Neural progenitor cell (in vitro differentiated cells): Measurements from ENCODE around the gene PTPRJ. TPM values are rescaled to one million over a fixed set of nuclear protein-coding genes. Genes with fewer than 3 reads are reported as not detected.

Experiments
- DNase-seq: peaks from one replicate; pipeline ENCODE4 v3.0.0-alpha.2; 2016; ENCODE audit warnings: low spot score
- H2AFZ ChIP-seq: fragments of 200-600 bp; sonication (generic); replicated peaks from 2 replicates; pipeline ENCODE4 v1.6.1; 2016; ENCODE audit warnings: antibody characterized with exemption
- H3F3A ChIP-seq: fragments of 200-600 bp; sonication (generic); 2 replicates; pipeline ENCODE4 v1.6.1; 2016; ENCODE audit warnings: antibody characterized with exemption, low read depth
- H3K27ac ChIP-seq: fragments of 200-600 bp; sonication (generic); 2 replicates; pipeline ENCODE4 v1.5.1; 2016; ENCODE audit warnings: mild to moderate bottlenecking
- H3K27me3 ChIP-seq: fragments of 200-600 bp; sonication (generic); 2 replicates; pipeline ENCODE4 v1.6.1; 2016; ENCODE audit warnings: mild to moderate bottlenecking, moderate library complexity
- H3K36me3 ChIP-seq: fragments of 200-600 bp; sonication (generic); 2 replicates; pipeline ENCODE4 v1.5.1; 2016
- H3K4me1 ChIP-seq: fragments of 200-600 bp; sonication (generic); 2 replicates; pipeline ENCODE4 v1.6.1; 2016; ENCODE audit warnings: mixed run types
- H3K4me2 ChIP-seq: fragments of 200-600 bp; sonication (generic); 2 replicates; pipeline ENCODE4 v1.6.1; 2016
- H3K4me3 ChIP-seq: fragments of 200-600 bp; sonication (generic); 2 replicates; pipeline ENCODE4 v1.5.1; 2016
- H3K79me2 ChIP-seq: fragments of 200-600 bp; sonication (generic); 2 replicates; pipeline ENCODE4 v1.6.1; 2016; ENCODE audit warnings: low read depth
- H3K9ac ChIP-seq: fragments of 200-600 bp; sonication (generic); 2 replicates; pipeline ENCODE4 v1.6.1; 2016
- H3K9me3 ChIP-seq: fragments of 200-600 bp; sonication (generic); 2 replicates; pipeline ENCODE4 v1.5.1; 2016; ENCODE audit warnings: low read depth
- H4K20me1 ChIP-seq: fragments of 200-600 bp; sonication (generic); 2 replicates; pipeline ENCODE4 v1.6.1; 2016; ENCODE audit warnings: low read depth
- H3K27ac Mint-ChIP-seq: 3 replicates; pipeline ENCODE4 v1.8.0; 2021; ENCODE audit warnings: mixed read lengths
- H3K27me3 Mint-ChIP-seq: 2 replicates; pipeline ENCODE4 v1.8.0; 2022; ENCODE audit warnings: low read depth, mild to moderate bottlenecking, inconsistent platforms, moderate library complexity, mixed read lengths; ENCODE audit not compliant: insufficient read depth
- H3K36me3 Mint-ChIP-seq: 3 replicates; pipeline ENCODE4 v1.8.0; 2021; ENCODE audit warnings: mixed read lengths
- H3K4me1 Mint-ChIP-seq: 3 replicates; pipeline ENCODE4 v1.8.0; 2021; ENCODE audit warnings: mixed read lengths
- H3K4me3 Mint-ChIP-seq: 3 replicates; pipeline ENCODE4 v1.8.0; 2021; ENCODE audit warnings: mild to moderate bottlenecking, moderate library complexity, mixed read lengths
- H3K9me3 Mint-ChIP-seq: 3 replicates; pipeline ENCODE4 v1.8.0; 2020; ENCODE audit warnings: mixed read lengths
- CTCF ChIP-seq: fragments of 200-600 bp; sonication (generic); IDR thresholded peaks from 2 replicates; pipeline ENCODE4 v1.5.1; 2017; ENCODE audit warnings: antibody characterized with exemption, mild to moderate bottlenecking
- EZH2 ChIP-seq: fragments of 200-600 bp; sonication (generic); IDR thresholded peaks from 2 replicates; pipeline ENCODE4 v1.6.1; 2017; ENCODE audit warnings: antibody characterized with exemption, mild to moderate bottlenecking, moderate library complexity
- EZH2phosphoT487 ChIP-seq: fragments of 200-600 bp; sonication (generic); IDR thresholded peaks from 2 replicates; pipeline ENCODE4 v1.6.1; 2017; ENCODE audit warnings: antibody characterized with exemption
- total RNA-seq: library from RNA; depleted of rRNA; stranded (reverse); fragments of >200 nt; gene quantifications from 2 replicates; pipeline ENCODE4 v1.2.3, GENCODE V29; 2015; ENCODE audit warnings: low replicate concordance

PTPRJ gene
- total RNA-seq, 1 donor from 2014 or later, result 28.0 TPM

GRCh38 chr11:48036466-48036865 lies 56.1 kb downstream of the PTPRJ start:
- no peak for DNase-seq
- H3K9me3 ChIP-seq, result no peaks in the 10 kb centered on the region
- H3K9ac ChIP-seq, result no peak overlapping the region
- H3K36me3 ChIP-seq, result no peaks in the 10 kb centered on the region
- H2AFZ ChIP-seq, result no peak overlapping the region
- no peak overlapping the region for H3K4me3 Mint-ChIP-seq
- peaks cover 8% of the 10 kb centered on the region for H3K27me3 Mint-ChIP-seq
- no peaks in the 10 kb centered on the region for H3K27me3 ChIP-seq
- TF ChIP-seq EZH2phosphoT487 (no peak), CTCF (no peak), EZH2 (no peak)
- H3K36me3 Mint-ChIP-seq, result peaks cover 2% of the 10 kb centered on the region
- no peak overlapping the region for H3K4me3 ChIP-seq
- peaks cover 6% of the 10 kb centered on the region for H3K79me2 ChIP-seq
- no peaks in the 10 kb centered on the region for H3K9me3 Mint-ChIP-seq
- H3F3A ChIP-seq, result no peaks in the 10 kb centered on the region
- peaks cover 24% of the 10 kb centered on the region for H3K4me1 ChIP-seq
- H4K20me1 ChIP-seq, result peaks cover 14% of the 10 kb centered on the region
- H3K27ac ChIP-seq, result no peak overlapping the region
- H3K27ac Mint-ChIP-seq, result no peak overlapping the region
- peak overlapping the region; percentile 40 for H3K4me2 ChIP-seq
- H3K4me1 Mint-ChIP-seq, result peaks cover 29% of the 10 kb centered on the region

GRCh38 chr11:48037709-48038468 lies 57.5 kb downstream of the PTPRJ start:
- H3K4me2 ChIP-seq, result no peak overlapping the region
- H3K27ac ChIP-seq, result no peak overlapping the region
- H3K36me3 Mint-ChIP-seq, result no peaks in the 10 kb centered on the region
- peaks cover 24% of the 10 kb centered on the region for H3K4me1 Mint-ChIP-seq
- H3K36me3 ChIP-seq, result no peaks in the 10 kb centered on the region
- H4K20me1 ChIP-seq, result peaks cover 14% of the 10 kb centered on the region
- peaks cover 5% of the 10 kb centered on the region for H3K27me3 Mint-ChIP-seq
- H3F3A ChIP-seq, result no peaks in the 10 kb centered on the region
- peaks cover 6% of the 10 kb centered on the region for H3K79me2 ChIP-seq
- H3K27ac Mint-ChIP-seq, result no peak overlapping the region
- no peaks in the 10 kb centered on the region for H3K9me3 ChIP-seq
- H3K4me3 Mint-ChIP-seq, result no peak overlapping the region
- H3K9ac ChIP-seq, result no peak overlapping the region
- peaks cover 18% of the 10 kb centered on the region for H3K4me1 ChIP-seq
- H3K4me3 ChIP-seq, result no peak overlapping the region
- TF ChIP-seq EZH2phosphoT487 (no peak), CTCF (no peak), EZH2 (no peak)
- no peak for DNase-seq
- H2AFZ ChIP-seq, result no peak overlapping the region
- no peaks in the 10 kb centered on the region for H3K9me3 Mint-ChIP-seq
- H3K27me3 ChIP-seq, result no peaks in the 10 kb centered on the region

GRCh38 chr11:48040830-48041444 lies 60.6 kb downstream of the PTPRJ start:
- Histone ChIP-seq H3K4me3 (no peak overlapping the region), H4K20me1 (peaks cover 12% of the 10 kb centered on the region), H2AFZ (no peak overlapping the region), H3K4me1 (peaks cover 12% of the 10 kb centered on the region), H3K36me3 (no peaks in the 10 kb centered on the region), H3K79me2 (no peaks in the 10 kb centered on the region), H3K27me3 (no peaks in the 10 kb centered on the region), H3K27ac (no peak overlapping the region), H3F3A (no peaks in the 10 kb centered on the region), H3K9me3 (no peaks in the 10 kb centered on the region), H3K4me2 (no peak overlapping the region), H3K9ac (no peak overlapping the region)
- Mint-ChIP-seq H3K27me3 (peaks cover 4% of the 10 kb centered on the region), H3K4me3 (peak overlapping the region; percentile 27), H3K36me3 (peaks cover 2% of the 10 kb centered on the region), H3K27ac (peak overlapping the region; percentile 35), H3K4me1 (peaks cover 21% of the 10 kb centered on the region), H3K9me3 (no peaks in the 10 kb centered on the region)
- no peak for TF ChIP-seq EZH2
- TF ChIP-seq CTCF, result no peak
- TF ChIP-seq EZH2phosphoT487, result no peak
- no peak for DNase-seq
